HEK293 (cell line): Measurements from ENCODE around the gene ANKRD40.

Experiments
- GFI1B ChIP-seq: fragments of 450-650 bp; formaldehyde crosslinking; IDR thresholded peaks from 2 replicates; pipeline ENCODE4 v1.5.1; 2016; ENCODE audit warnings: missing biosample characterization, missing genetic modification characterization
- HOXD13 ChIP-seq: sonication (generic); formaldehyde crosslinking; IDR thresholded peaks from 2 replicates; pipeline ENCODE4 v1.8.0; 2022; ENCODE audit warnings: missing genetic modification reagents, borderline replicate concordance
- KLF1 ChIP-seq: fragments of 450-650 bp; formaldehyde crosslinking; IDR thresholded peaks from 2 replicates; pipeline ENCODE4 v1.5.1; 2016; ENCODE audit warnings: missing biosample characterization, missing genetic modification characterization
- MEIS1 ChIP-seq: sonication (generic); formaldehyde crosslinking; IDR thresholded peaks from 2 replicates; pipeline ENCODE4 v1.8.1; 2022; ENCODE audit warnings: missing genetic modification reagents, mild to moderate bottlenecking, borderline replicate concordance
- REPIN1 ChIP-seq: fragments of 450-650 bp; formaldehyde crosslinking; IDR thresholded peaks from 2 replicates; pipeline ENCODE4 v1.5.1; 2017; ENCODE audit warnings: missing biosample characterization, missing genetic modification characterization, low read depth
- SP7 ChIP-seq: fragments of 450-650 bp; formaldehyde crosslinking; IDR thresholded peaks from 2 replicates; pipeline ENCODE4 v1.5.1; 2016; ENCODE audit warnings: missing biosample characterization, missing genetic modification characterization
- TRIM28 ChIP-seq: IDR thresholded peaks from 2 replicates; pipeline ENCODE4 v1.6.1; 2011; ENCODE audit warnings: low read length, control low read depth, borderline replicate concordance
- WT1 ChIP-seq: fragments of 450-650 bp; formaldehyde crosslinking; IDR thresholded peaks from 2 replicates; pipeline ENCODE4 v1.5.1; 2016; ENCODE audit warnings: missing biosample characterization, missing genetic modification characterization
- YY1 ChIP-seq: fragments of 450-650 bp; formaldehyde crosslinking; IDR thresholded peaks from 2 replicates; pipeline ENCODE4 v1.5.1; 2018; ENCODE audit warnings: missing biosample characterization, missing genetic modification characterization
- ZBTB1 ChIP-seq: fragments of 450-650 bp; formaldehyde crosslinking; IDR thresholded peaks from 2 replicates; pipeline ENCODE4 v1.5.1; 2016; ENCODE audit warnings: missing biosample characterization, missing genetic modification characterization
- ZBTB17 ChIP-seq: fragments of 450-650 bp; formaldehyde crosslinking; IDR thresholded peaks from 2 replicates; pipeline ENCODE4 v1.5.1; 2016; ENCODE audit warnings: missing biosample characterization, missing genetic modification characterization
- ZEB2 ChIP-seq: fragments of 450-650 bp; formaldehyde crosslinking; IDR thresholded peaks from 2 replicates; pipeline ENCODE4 v1.5.1; 2016; ENCODE audit warnings: missing biosample characterization, missing genetic modification characterization
- ZNF140 ChIP-seq: fragments of 450-650 bp; formaldehyde crosslinking; IDR thresholded peaks from 2 replicates; pipeline ENCODE4 v1.5.1; 2016; ENCODE audit warnings: missing biosample characterization, missing genetic modification characterization
- ZNF16 ChIP-seq: fragments of 450-650 bp; formaldehyde crosslinking; IDR thresholded peaks from 2 replicates; pipeline ENCODE4 v1.5.1; 2016; ENCODE audit warnings: low read depth, missing biosample characterization, missing genetic modification characterization
- ZNF510 ChIP-seq: fragments of 450-650 bp; formaldehyde crosslinking; IDR thresholded peaks from 2 replicates; pipeline ENCODE4 v1.5.1; 2018; ENCODE audit warnings: mild to moderate bottlenecking, missing genetic modification characterization, missing biosample characterization; ENCODE audit not compliant: insufficient replicate concordance
- ZNF549 ChIP-seq: fragments of 450-650 bp; IDR thresholded peaks from 2 replicates; pipeline ENCODE4 v1.5.1; 2018; ENCODE audit warnings: missing biosample characterization, missing genetic modification characterization, mild to moderate bottlenecking, inconsistent platforms, moderate library complexity
- ZNF561 ChIP-seq: fragments of 450-650 bp; IDR thresholded peaks from 2 replicates; pipeline ENCODE4 v1.5.1; 2018; ENCODE audit warnings: missing biosample characterization, missing genetic modification characterization, borderline replicate concordance
- ZNF660 ChIP-seq: fragments of 450-650 bp; IDR thresholded peaks from 2 replicates; pipeline ENCODE4 v1.5.1; 2018; ENCODE audit warnings: missing biosample characterization, mild to moderate bottlenecking, missing genetic modification characterization
- ZNF791 ChIP-seq: fragments of 450-650 bp; formaldehyde crosslinking; IDR thresholded peaks from 2 replicates; pipeline ENCODE4 v1.5.1; 2016; ENCODE audit warnings: missing biosample characterization, missing genetic modification characterization
- ZNF837 ChIP-seq: fragments of 450-650 bp; formaldehyde crosslinking; IDR thresholded peaks from 2 replicates; pipeline ENCODE4 v1.5.1; 2016; ENCODE audit warnings: missing biosample characterization, missing genetic modification characterization
- ZSCAN23 ChIP-seq: fragments of 450-650 bp; formaldehyde crosslinking; IDR thresholded peaks from 2 replicates; pipeline ENCODE4 v1.5.1; 2016; ENCODE audit warnings: missing biosample characterization, missing genetic modification characterization
- TF ChIP-seq, protein P1 (sequence below): fragments of 450-650 bp; formaldehyde crosslinking; IDR thresholded peaks from 2 replicates; pipeline ENCODE4 v1.5.1; 2016; ENCODE audit warnings: missing biosample characterization, missing genetic modification characterization
- TF ChIP-seq, protein P2 (sequence below): fragments of 450-650 bp; formaldehyde crosslinking; conservative IDR thresholded peaks from 2 replicates; pipeline ENCODE4 v1.5.1; 2016; ENCODE audit warnings: low read depth, missing biosample characterization, missing genetic modification characterization
- TF ChIP-seq, protein P3 (sequence below): fragments of 450-650 bp; formaldehyde crosslinking; IDR thresholded peaks from 2 replicates; pipeline ENCODE4 v1.5.1; 2017; ENCODE audit warnings: missing biosample characterization, missing genetic modification characterization
- TF ChIP-seq, protein P4 (sequence below): fragments of 450-650 bp; formaldehyde crosslinking; IDR thresholded peaks from 2 replicates; pipeline ENCODE4 v1.5.1; 2016; ENCODE audit warnings: missing biosample characterization, missing genetic modification characterization
- TF ChIP-seq, protein P5 (sequence below): fragments of 450-650 bp; formaldehyde crosslinking; IDR thresholded peaks from 2 replicates; pipeline ENCODE4 v1.5.1; 2016; ENCODE audit warnings: missing biosample characterization, missing genetic modification characterization
- TF ChIP-seq, protein P6 (sequence below): fragments of 450-650 bp; formaldehyde crosslinking; IDR thresholded peaks from 2 replicates; pipeline ENCODE4 v1.5.1; 2016; ENCODE audit warnings: missing biosample characterization, missing genetic modification characterization

Gene ANKRD40

DNA sequence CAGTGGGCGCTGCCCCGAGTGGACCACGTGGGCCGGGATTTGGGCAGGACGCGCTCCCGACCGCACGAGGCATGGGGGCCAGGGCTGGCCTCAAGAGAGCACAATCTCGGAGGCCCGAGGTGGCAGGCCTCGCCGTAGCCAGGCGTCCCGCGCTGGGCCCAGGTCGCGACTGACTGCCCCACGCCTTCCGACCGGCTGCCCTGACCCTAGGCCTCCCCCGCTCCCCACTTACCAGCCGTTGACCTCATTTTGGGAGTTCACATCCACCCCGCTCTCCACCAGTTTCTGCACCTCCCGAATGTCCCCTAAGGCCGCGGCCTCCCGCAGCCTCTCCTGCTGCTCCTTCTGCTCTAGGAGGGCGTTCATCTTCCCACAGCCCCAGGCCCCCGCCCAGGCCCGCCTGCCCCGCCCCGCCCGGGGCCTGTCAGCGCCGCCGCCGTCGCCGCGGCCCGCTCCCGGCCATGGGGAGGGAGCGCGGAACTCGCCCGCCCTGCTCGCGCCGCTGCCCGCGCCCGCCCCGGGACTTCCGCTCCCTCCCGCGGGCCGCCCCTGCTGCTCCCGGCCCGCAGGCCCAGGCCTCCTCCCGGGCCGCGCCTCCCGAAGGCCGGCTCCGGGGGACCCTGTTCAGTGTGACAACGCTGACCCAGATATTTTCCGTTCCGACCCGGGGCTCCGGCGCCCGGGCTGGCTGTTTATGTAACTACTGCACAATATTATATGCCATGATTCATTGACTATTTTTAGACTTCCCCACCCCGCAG lies at the start of gene ANKRD40 (continued):
- TF ChIP-seq MEIS1 (CRISPR knock-in tag) (no peak), ZBTB17 (peak; percentile 18), ZNF16 (no peak), ZBTB1 (tag by site-specific recombination) (no peak), WT1 (tag by site-specific recombination) (peak; percentile 49), GFI1B (tag by site-specific recombination) (0 out of 2 replicates have a peak, but pooled peaks have one; percentile 48), SP7 (tag by site-specific recombination) (peak; percentile 6), KLF1 (peak; percentile 72), ZNF791 (tag by site-specific recombination) (no peak), ZSCAN23 (tag by site-specific recombination) (no peak), TRIM28 (peak; percentile 30; the same call in 1 of the 2 replicates), ZNF837 (tag by site-specific recombination) (peak; percentile 68; the same call in 1 of the 2 replicates), ZNF660 (tag by site-specific recombination) (peak; percentile 98), ZNF140 (tag by site-specific recombination) (no peak), ZNF549 (tag by site-specific recombination) (no peak), REPIN1 (tag by site-specific recombination) (peak; percentile 79; the same call in 1 of the 2 replicates), ZNF561 (peak; percentile 93), ZEB2 (peak; percentile 81), HOXD13 (CRISPR knock-in tag) (no peak), ZNF510 (tag by site-specific recombination) (no peak), YY1 (tag by site-specific recombination) (peak; percentile 82)
- TF ChIP-seq, protein P1, sequence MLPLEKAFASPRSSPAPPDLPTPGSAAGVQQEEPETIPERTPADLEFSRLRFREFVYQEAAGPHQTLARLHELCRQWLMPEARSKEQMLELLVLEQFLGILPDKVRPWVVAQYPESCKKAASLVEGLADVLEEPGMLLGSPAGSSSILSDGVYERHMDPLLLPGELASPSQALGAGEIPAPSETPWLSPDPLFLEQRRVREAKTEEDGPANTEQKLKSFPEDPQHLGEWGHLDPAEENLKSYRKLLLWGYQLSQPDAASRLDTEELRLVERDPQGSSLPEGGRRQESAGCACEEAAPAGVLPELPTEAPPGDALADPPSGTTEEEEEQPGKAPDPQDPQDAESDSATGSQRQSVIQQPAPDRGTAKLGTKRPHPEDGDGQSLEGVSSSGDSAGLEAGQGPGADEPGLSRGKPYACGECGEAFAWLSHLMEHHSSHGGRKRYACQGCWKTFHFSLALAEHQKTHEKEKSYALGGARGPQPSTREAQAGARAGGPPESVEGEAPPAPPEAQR (tag by site-specific recombination), result no peak
- TF ChIP-seq, protein P2, sequence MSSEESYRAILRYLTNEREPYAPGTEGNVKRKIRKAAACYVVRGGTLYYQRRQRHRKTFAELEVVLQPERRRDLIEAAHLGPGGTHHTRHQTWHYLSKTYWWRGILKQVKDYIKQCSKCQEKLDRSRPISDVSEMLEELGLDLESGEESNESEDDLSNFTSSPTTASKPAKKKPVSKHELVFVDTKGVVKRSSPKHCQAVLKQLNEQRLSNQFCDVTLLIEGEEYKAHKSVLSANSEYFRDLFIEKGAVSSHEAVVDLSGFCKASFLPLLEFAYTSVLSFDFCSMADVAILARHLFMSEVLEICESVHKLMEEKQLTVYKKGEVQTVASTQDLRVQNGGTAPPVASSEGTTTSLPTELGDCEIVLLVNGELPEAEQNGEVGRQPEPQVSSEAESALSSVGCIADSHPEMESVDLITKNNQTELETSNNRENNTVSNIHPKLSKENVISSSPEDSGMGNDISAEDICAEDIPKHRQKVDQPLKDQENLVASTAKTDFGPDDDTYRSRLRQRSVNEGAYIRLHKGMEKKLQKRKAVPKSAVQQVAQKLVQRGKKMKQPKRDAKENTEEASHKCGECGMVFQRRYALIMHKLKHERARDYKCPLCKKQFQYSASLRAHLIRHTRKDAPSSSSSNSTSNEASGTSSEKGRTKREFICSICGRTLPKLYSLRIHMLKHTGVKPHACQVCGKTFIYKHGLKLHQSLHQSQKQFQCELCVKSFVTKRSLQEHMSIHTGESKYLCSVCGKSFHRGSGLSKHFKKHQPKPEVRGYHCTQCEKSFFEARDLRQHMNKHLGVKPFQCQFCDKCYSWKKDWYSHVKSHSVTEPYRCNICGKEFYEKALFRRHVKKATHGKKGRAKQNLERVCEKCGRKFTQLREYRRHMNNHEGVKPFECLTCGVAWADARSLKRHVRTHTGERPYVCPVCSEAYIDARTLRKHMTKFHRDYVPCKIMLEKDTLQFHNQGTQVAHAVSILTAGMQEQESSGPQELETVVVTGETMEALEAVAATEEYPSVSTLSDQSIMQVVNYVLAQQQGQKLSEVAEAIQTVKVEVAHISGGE (tag by site-specific recombination), result peak; percentile 99
- TF ChIP-seq, protein P3, sequence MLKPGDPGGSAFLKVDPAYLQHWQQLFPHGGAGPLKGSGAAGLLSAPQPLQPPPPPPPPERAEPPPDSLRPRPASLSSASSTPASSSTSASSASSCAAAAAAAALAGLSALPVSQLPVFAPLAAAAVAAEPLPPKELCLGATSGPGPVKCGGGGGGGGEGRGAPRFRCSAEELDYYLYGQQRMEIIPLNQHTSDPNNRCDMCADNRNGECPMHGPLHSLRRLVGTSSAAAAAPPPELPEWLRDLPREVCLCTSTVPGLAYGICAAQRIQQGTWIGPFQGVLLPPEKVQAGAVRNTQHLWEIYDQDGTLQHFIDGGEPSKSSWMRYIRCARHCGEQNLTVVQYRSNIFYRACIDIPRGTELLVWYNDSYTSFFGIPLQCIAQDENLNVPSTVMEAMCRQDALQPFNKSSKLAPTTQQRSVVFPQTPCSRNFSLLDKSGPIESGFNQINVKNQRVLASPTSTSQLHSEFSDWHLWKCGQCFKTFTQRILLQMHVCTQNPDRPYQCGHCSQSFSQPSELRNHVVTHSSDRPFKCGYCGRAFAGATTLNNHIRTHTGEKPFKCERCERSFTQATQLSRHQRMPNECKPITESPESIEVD (tag by site-specific recombination), result no peak
- TF ChIP-seq, protein P4, sequence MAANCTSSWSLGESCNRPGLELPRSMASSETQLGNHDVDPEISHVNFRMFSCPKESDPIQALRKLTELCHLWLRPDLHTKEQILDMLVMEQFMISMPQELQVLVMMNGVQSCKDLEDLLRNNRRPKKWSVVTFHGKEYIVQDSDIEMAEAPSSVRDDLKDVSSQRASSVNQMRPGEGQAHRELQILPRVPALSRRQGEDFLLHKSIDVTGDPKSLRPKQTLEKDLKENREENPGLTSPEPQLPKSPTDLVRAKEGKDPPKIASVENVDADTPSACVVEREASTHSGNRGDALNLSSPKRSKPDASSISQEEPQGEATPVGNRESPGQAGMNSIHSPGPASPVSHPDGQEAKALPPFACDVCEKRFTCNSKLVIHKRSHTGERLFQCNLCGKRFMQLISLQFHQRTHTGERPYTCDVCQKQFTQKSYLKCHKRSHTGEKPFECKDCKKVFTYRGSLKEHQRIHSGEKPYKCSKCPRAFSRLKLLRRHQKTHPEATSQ, result peak; percentile 93
- TF ChIP-seq, protein P5, sequence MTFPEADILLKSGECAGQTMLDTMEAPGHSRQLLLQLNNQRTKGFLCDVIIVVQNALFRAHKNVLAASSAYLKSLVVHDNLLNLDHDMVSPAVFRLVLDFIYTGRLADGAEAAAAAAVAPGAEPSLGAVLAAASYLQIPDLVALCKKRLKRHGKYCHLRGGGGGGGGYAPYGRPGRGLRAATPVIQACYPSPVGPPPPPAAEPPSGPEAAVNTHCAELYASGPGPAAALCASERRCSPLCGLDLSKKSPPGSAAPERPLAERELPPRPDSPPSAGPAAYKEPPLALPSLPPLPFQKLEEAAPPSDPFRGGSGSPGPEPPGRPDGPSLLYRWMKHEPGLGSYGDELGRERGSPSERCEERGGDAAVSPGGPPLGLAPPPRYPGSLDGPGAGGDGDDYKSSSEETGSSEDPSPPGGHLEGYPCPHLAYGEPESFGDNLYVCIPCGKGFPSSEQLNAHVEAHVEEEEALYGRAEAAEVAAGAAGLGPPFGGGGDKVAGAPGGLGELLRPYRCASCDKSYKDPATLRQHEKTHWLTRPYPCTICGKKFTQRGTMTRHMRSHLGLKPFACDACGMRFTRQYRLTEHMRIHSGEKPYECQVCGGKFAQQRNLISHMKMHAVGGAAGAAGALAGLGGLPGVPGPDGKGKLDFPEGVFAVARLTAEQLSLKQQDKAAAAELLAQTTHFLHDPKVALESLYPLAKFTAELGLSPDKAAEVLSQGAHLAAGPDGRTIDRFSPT (tag by site-specific recombination), result peak; percentile 88
- TF ChIP-seq, protein P6, sequence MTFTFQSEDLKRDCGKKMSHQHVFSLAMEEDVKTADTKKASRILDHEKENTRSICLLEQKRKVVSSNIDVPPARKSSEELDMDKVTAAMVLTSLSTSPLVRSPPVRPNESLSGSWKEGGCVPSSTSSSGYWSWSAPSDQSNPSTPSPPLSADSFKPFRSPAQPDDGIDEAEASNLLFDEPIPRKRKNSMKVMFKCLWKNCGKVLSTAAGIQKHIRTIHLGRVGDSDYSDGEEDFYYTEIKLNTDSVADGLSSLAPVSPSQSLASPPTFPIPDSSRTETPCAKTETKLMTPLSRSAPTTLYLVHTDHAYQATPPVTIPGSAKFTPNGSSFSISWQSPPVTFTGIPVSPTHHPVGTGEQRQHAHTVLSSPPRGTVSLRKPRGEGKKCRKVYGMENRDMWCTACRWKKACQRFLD, result peak; percentile 95
